Measurements from ENCODE around the gene STXBP5. TPM values are rescaled to one million over a fixed set of nuclear protein-coding genes. Genes with fewer than 3 reads are reported as not detected.

Gene STXBP5
- total and polyA plus RNA-seq, 9 of the 15 experiments (the other 6 are each of a cell fraction or from before 2014, with no cell fraction given): 23.3 to 172 (median 71.5) TPM

DNA sequence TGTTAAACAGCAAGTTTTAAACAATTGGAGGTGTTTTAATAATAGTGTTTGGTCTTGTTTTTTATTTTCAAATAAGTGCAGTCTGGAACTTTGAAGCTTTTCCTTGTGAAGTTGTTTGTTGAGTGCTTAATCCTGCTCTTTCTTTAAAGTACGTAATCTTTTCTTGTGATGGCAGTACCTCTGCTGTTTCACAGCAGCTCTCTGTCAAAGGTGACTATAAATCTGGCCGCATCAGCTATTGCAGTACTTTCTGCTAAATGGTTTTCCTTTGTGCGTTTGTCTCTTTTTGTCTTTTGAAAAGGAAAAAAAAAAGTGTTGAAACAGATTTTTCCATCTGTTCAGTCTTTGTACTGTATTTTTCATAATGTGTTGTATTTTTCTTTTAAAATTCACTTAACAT lies 12.7 kb downstream of the STXBP5 start (continued):
- TF ChIP-seq MEIS2 (IDR thresholded peaks at IDR 0.05; ENCODE audit: partially characterized antibody) (peak; percentile 53), ZNF121 (CRISPR knock-in tag; conservative IDR thresholded peaks at IDR 0.05) (no peak), MCM3 (IDR thresholded peaks at IDR 0.05) (no peak), PHF21A (IDR thresholded peaks at IDR 0.05; ENCODE audit: borderline replicate concordance, low read depth) (peak; percentile 41; the same call in 1 of the 2 replicates), KDM1A (IDR thresholded peaks at IDR 0.05) (peak in 1 of 2 experiments; percentile 35; a peak in 1 of 4 replicates), CHD1 (IDR thresholded peaks at IDR 0.05; ENCODE audit: low read length) (no peak), HSF4 (CRISPR knock-in tag; IDR thresholded peaks at IDR 0.05; ENCODE audit: borderline replicate concordance) (no peak), RCOR1 (IDR thresholded peaks at IDR 0.05; ENCODE audit: borderline replicate concordance in 1 of 2, low read depth in 2 of 2, low read length in 2 of 2) (peak in 1 of 2 experiments; percentile 29; a peak in 1 of 4 replicates), E2F3 (CRISPR knock-in tag; IDR thresholded peaks at IDR 0.05) (no peak), THRAP3 (IDR thresholded peaks at IDR 0.05; ENCODE audit: borderline replicate concordance) (no peak), GABPB1 (CRISPR knock-in tag; IDR thresholded peaks at IDR 0.05) (no peak), ZNF175 (CRISPR knock-in tag; IDR thresholded peaks at IDR 0.05; ENCODE audit: low read depth) (no peak), ZNF232 (CRISPR knock-in tag; IDR thresholded peaks at IDR 0.05) (no peak)
- TF ChIP-seq, protein P1, sequence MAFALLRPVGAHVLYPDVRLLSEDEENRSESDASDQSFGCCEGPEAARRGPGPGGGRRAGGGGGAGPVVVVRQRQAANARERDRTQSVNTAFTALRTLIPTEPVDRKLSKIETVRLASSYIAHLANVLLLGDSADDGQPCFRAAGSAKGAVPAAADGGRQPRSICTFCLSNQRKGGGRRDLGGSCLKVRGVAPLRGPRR (CRISPR knock-in tag; IDR thresholded peaks at IDR 0.05): no peak
- TF ChIP-seq, protein P2, sequence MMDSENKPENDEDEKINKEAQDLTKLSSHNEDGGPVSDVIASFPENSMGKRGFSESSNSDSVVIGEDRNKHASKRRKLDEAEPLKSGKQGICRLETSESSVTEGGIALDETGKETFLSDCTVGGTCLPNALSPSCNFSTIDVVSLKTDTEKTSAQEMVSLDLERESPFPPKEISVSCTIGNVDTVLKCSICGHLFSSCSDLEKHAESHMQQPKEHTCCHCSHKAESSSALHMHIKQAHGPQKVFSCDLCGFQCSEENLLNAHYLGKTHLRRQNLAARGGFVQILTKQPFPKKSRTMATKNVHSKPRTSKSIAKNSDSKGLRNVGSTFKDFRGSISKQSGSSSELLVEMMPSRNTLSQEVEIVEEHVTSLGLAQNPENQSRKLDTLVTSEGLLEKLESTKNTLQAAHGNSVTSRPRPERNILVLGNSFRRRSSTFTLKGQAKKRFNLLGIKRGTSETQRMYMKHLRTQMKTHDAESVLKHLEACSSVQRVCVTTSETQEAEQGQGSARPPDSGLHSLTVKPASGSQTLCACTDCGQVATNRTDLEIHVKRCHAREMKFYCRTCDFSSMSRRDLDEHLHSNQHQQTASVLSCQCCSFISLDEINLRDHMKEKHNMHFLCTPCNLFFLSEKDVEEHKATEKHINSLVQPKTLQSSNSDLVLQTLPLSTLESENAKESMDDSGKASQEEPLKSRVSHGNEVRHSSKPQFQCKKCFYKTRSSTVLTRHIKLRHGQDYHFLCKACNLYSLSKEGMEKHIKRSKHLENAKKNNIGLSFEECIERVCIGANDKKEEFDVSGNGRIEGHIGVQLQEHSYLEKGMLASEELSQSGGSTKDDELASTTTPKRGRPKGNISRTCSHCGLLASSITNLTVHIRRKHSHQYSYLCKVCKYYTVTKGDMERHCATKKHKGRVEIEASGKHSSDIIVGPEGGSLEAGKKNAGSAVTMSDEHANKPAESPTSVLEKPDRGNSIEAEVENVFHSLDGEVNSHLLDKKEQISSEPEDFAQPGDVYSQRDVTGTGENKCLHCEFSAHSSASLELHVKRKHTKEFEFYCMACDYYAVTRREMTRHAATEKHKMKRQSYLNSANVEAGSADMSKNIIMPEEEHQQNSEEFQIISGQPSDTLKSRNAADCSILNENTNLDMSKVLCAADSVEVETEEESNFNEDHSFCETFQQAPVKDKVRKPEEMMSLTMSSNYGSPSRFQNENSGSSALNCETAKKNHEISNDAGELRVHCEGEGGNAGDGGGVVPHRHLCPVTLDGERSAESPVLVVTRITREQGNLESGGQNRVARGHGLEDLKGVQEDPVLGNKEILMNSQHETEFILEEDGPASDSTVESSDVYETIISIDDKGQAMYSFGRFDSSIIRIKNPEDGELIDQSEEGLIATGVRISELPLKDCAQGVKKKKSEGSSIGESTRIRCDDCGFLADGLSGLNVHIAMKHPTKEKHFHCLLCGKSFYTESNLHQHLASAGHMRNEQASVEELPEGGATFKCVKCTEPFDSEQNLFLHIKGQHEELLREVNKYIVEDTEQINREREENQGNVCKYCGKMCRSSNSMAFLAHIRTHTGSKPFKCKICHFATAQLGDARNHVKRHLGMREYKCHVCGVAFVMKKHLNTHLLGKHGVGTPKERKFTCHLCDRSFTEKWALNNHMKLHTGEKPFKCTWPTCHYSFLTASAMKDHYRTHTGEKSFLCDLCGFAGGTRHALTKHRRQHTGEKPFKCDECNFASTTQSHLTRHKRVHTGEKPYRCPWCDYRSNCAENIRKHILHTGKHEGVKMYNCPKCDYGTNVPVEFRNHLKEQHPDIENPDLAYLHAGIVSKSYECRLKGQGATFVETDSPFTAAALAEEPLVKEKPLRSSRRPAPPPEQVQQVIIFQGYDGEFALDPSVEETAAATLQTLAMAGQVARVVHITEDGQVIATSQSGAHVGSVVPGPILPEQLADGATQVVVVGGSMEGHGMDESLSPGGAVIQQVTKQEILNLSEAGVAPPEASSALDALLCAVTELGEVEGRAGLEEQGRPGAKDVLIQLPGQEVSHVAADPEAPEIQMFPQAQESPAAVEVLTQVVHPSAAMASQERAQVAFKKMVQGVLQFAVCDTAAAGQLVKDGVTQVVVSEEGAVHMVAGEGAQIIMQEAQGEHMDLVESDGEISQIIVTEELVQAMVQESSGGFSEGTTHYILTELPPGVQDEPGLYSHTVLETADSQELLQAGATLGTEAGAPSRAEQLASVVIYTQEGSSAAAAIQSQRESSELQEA (IDR thresholded peaks at IDR 0.05; ENCODE audit: low read depth): no peak

Data from K562 (cell line).